SJSA1 (cell line): ENCODE measurements around the gene PCDHA8. TPM values are rescaled to one million over a fixed set of nuclear protein-coding genes. Genes with fewer than 3 reads are reported as not detected.
"Not testable (repeated sequence)": the region's sequence is repeated elsewhere in the genome, so short reads cannot be mapped to it uniquely, and the experiment has no call there.

Experiments
- DNase-seq, 2 experiments: peaks; one replicate each; pipeline ENCODE4 v3.0.0-alpha.2; 2015 to 2020; ENCODE audit warnings: low spot score in 2 of 2, low read depth in 1 of 2
- H3K27ac ChIP-seq: fragments of 250-450 bp; sonication (Bioruptor Pico); 2 replicates; pipeline ENCODE4 v1.5.1; 2020; ENCODE audit warnings: mild to moderate bottlenecking, moderate library complexity
- H3K27me3 ChIP-seq: fragments of 250-450 bp; sonication (Bioruptor Pico); replicated peaks from 2 replicates; pipeline ENCODE4 v1.5.1; 2020; ENCODE audit warnings: mild to moderate bottlenecking, moderate library complexity
- H3K36me3 ChIP-seq: fragments of 250-450 bp; sonication (Bioruptor Pico); 2 replicates; pipeline ENCODE4 v1.5.1; 2020; ENCODE audit warnings: mild to moderate bottlenecking
- H3K4me1 ChIP-seq: fragments of 250-450 bp; sonication (Bioruptor Pico); replicated peaks from 2 replicates; pipeline ENCODE4 v1.6.1; 2021; ENCODE audit warnings: mild to moderate bottlenecking
- H3K4me3 ChIP-seq: fragments of 250-450 bp; sonication (Bioruptor Pico); 2 replicates; pipeline ENCODE4 v1.5.1; 2020; ENCODE audit warnings: mild to moderate bottlenecking
- H3K9me3 ChIP-seq: fragments of 250-450 bp; sonication (Bioruptor Pico); replicated peaks from 2 replicates; pipeline ENCODE4 v1.5.1; 2020; ENCODE audit warnings: mild to moderate bottlenecking
- total RNA-seq: library from RNA; depleted of rRNA; stranded (reverse); fragments of >200 nt; shearing (Covaris generic); gene quantifications from 2 replicates; pipeline ENCODE4 v1.2.3, GENCODE V29; 2014

Gene PCDHA8
- total RNA-seq, 1 experiment from 2014 or later = 0.13 TPM

DNA sequence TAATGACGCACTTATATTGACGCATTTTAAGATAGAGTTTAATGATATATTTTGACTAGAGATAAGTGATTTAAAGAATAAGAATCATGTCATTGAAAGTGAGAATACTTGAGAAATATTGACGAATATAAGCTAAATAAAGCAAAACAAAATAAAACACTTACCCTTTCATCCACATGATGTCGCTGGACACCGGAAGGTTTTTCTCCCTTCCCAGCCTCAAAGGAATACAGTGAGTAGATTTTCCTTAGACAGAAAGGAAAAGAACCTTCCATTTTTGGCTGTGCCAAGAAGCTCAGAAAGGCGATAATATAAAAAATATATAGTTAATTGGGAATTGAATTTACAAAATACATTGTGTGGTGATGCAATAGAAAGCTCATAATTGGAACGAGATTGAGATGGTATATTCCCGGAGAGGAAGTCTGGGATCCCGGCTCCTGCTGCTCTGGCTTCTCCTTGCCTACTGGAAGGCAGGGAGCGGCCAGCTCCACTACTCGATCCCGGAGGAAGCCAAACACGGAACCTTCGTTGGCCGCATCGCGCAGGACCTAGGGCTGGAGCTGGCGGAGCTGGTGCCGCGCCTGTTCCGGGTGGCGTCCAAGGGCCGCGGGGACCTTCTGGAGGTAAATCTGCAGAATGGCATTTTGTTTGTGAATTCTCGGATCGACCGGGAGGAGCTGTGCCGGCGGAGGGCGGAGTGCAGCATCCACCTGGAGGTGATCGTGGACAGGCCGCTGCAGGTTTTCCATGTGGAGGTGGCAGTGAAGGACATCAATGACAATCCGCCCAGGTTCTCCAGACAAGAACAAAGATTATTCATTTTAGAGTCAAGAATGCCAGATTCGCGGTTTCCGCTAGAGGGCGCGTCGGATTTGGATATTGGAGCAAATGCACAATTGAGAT lies 19.4 kb upstream of the PCDHA8 start, which contains the start of gene PCDHA5:
PCDHA5 (plus strand) TSS at position 239 of the 906 bp plus-strand sequence.
- no peaks in the 10 kb centered on the region; the same call in 1 of the 2 replicates for H3K27me3 ChIP-seq
- no peak for DNase-seq
- H3K36me3 ChIP-seq = no peaks in the 10 kb centered on the region
- no peak within 1 kb of the TSS for H3K27ac ChIP-seq
- H3K4me1 ChIP-seq = no peaks in the 10 kb centered on the region
- H3K9me3 ChIP-seq = no peaks in the 10 kb centered on the region
- no peak within 1 kb of the TSS for H3K4me3 ChIP-seq

DNA sequence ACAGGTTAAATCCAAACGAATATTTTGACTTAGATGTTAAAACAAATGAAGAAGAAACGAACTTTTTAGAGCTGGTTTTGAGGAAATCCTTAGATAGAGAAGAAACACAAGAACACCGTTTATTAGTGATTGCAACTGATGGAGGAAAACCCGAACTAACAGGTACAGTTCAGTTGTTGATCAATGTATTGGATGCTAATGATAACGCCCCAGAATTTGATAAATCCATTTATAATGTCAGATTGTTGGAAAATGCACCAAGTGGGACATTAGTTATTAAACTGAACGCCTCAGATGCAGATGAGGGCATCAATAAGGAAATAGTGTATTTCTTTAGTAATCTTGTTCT lies 18.7 kb upstream of the PCDHA8 start:
- no peak for DNase-seq
- Histone ChIP-seq H3K4me3 (no peak overlapping the region), H3K9me3 (no peaks in the 10 kb centered on the region), H3K27ac (no peak overlapping the region), H3K4me1 (no peaks in the 10 kb centered on the region), H3K36me3 (no peaks in the 10 kb centered on the region), H3K27me3 (no peaks in the 10 kb centered on the region; the same call in 1 of the 2 replicates)

DNA sequence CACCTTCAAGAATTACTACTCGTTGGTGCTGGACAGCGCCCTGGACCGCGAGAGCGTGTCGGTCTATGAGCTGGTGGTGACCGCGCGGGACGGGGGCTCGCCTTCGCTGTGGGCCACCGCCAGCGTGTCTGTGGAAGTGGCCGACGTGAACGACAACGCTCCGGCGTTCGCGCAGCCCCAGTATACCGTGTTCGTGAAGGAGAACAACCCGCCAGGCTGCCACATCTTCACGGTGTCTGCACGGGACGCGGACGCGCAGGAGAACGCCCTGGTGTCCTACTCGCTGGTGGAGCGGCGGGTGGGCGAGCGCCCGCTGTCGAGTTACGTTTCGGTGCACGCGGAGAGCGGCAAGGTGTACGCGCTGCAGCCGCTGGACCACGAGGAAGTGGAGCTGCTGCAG lies 18.0 kb upstream of the PCDHA8 start:
- H3K4me1 ChIP-seq, H3K27me3 ChIP-seq, H3K9me3 ChIP-seq, DNase-seq, H3K27ac ChIP-seq, H3K36me3 ChIP-seq, H3K4me3 ChIP-seq: not testable (repeated sequence)

DNA sequence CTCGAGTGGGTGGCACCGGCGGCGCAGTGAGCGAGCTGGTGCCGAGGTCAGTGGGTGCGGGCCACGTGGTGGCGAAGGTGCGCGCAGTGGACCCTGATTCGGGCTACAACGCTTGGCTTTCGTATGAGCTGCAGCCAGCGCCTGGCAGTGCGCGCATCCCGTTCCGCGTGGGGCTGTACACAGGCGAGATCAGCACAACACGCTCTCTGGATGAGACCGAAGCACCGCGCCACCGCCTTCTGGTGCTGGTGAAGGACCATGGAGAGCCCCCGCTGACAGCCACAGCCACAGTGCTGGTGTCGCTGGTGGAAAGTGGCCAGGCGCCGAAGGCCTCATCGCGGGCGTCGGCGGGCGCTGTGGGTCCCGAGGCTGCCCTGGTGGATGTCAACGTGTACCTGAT lies 17.5 kb upstream of the PCDHA8 start:
- no peaks in the 10 kb centered on the region for H3K9me3 ChIP-seq

DNA sequence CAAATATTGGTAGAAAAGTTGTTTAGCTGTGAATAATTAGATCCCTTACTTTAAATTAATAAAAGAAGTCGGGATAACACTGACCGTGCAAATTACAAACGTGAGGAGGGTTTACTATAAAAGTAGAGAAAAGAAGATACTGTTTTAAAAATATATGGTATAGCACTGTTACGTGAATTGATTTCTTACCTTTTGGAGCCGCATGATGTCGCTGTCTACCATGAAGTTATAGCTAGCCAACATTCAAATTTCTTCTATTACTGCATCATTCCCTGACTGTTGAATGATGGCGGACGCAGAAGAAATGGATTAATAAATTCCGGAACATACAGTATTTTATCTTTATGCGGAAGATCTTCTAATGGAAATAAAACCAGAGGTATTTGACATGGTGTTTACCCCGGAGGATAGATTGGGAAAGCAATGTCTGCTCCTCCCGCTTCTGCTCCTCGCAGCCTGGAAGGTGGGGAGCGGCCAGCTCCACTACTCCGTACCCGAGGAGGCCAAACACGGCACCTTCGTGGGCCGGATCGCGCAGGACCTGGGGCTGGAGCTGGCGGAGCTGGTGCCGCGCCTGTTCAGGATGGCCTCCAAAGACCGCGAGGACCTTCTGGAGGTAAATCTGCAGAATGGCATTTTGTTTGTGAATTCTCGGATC lies 13.2 kb upstream of the PCDHA8 start, which contains the start of gene PCDHA6:
PCDHA6 (plus strand) TSS at position 257 of the 658 bp plus-strand sequence; CDS start at position 389, 132 bp downstream.
- Histone ChIP-seq H3K9me3 (peaks cover 5% of the 10 kb centered on the region; the same call in 1 of the 2 replicates), H3K27ac (no peak within 1 kb of the TSS), H3K4me1 (no peaks in the 10 kb centered on the region), H3K27me3 (no peaks in the 10 kb centered on the region), H3K36me3 (no peaks in the 10 kb centered on the region), H3K4me3 (no peak within 1 kb of the TSS)
- no peak for DNase-seq

More for the DNA sequence above, 17.5 kb upstream of the PCDHA8 start:
- H3K27ac ChIP-seq = no peak overlapping the region
- H3K4me3 ChIP-seq = no peak overlapping the region
- H3K4me1 ChIP-seq = no peaks in the 10 kb centered on the region
- no peak for DNase-seq
- no peaks in the 10 kb centered on the region for H3K36me3 ChIP-seq
- H3K27me3 ChIP-seq = no peaks in the 10 kb centered on the region; the same call in 1 of the 2 replicates

DNA sequence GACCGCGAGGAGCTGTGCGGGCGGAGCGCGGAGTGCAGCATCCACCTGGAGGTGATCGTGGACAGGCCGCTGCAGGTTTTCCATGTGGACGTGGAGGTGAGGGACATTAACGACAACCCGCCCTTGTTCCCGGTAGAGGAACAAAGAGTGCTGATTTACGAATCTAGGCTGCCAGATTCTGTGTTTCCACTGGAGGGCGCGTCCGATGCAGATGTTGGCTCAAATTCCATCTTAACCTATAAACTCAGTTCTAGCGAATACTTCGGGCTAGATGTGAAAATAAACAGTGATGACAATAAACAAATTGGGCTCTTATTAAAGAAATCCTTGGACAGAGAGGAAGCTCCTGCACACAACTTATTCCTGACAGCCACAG lies 12.6 kb upstream of the PCDHA8 start:
- Histone ChIP-seq H3K27ac (no peak overlapping the region), H3K9me3 (peaks cover 5% of the 10 kb centered on the region; the same call in 1 of the 2 replicates), H3K4me1 (no peaks in the 10 kb centered on the region), H3K27me3 (no peaks in the 10 kb centered on the region), H3K36me3 (no peaks in the 10 kb centered on the region), H3K4me3 (no peak overlapping the region)
- no peak for DNase-seq

DNA sequence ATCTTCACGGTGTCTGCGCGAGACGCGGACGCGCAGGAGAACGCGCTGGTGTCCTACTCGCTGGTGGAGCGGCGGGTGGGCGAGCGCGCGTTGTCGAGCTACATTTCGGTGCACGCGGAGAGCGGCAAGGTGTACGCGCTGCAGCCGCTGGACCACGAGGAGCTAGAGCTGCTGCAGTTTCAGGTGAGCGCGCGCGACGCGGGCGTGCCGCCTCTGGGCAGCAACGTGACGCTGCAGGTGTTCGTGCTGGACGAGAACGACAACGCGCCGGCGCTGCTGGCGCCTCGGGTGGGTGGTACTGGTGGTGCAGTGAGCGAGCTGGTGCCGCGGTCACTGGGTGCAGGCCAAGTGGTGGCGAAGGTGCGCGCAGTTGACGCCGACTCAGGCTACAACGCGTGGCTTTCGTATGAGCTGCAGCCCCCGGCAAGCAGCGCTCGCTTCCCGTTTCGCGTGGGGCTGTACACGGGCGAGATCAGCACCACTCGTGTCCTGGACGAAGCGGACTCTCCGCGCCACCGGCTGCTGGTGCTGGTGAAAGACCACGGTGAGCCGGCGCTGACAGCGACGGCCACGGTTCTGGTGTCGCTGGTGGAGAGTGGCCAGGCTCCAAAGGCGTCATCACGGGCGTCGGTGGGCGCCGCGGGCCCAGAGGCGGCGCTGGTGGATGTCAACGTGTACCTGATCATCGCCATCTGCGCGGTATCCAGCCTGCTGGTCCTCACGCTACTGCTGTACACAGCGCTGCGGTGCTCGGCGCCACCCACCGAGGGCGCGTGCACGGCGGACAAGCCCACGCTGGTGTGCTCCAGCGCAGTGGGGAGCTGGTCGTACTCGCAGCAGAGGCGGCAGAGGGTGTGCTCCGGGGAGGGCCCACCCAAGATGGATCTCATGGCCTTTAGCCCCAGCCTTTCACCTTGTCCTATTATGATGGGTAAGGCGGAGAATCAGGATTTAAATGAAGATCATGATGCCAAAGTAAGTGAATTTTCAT lies 11.2 kb upstream of the PCDHA8 start:
- H3K4me3 ChIP-seq, H3K4me1 ChIP-seq, H3K27me3 ChIP-seq, H3K36me3 ChIP-seq, H3K27ac ChIP-seq, DNase-seq, H3K9me3 ChIP-seq: not testable (repeated sequence)

DNA sequence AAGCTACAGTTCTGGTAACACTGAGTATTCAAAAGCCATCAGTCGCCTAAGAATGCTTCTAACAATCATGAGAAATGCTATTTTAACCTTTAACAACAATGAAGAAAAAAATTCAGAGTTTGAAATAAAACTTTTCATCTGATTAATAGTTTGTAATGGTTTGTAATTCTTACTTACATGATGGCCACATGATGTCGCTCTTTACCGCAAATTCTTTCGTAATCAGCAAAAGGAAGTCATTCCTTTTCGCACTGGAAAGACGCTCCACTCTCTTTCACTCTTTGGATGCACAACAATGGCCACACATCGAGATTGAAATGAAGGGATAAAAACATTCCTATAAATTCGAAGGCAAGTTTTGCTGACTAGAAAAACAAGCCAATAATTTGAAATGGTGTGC lies 7.0 kb upstream of the PCDHA8 start, which contains the start of gene PCDHA7:
PCDHA7 (plus strand) TSS at position 277 of the 400 bp plus-strand sequence; CDS start at position 392, 115 bp downstream.
- DNase-seq = no peak
- Histone ChIP-seq H3K27ac (no peak within 1 kb of the TSS), H3K9me3 (peaks cover 8% of the 10 kb centered on the region), H3K36me3 (no peaks in the 10 kb centered on the region), H3K4me1 (no peaks in the 10 kb centered on the region), H3K27me3 (no peaks in the 10 kb centered on the region), H3K4me3 (no peak within 1 kb of the TSS)

DNA sequence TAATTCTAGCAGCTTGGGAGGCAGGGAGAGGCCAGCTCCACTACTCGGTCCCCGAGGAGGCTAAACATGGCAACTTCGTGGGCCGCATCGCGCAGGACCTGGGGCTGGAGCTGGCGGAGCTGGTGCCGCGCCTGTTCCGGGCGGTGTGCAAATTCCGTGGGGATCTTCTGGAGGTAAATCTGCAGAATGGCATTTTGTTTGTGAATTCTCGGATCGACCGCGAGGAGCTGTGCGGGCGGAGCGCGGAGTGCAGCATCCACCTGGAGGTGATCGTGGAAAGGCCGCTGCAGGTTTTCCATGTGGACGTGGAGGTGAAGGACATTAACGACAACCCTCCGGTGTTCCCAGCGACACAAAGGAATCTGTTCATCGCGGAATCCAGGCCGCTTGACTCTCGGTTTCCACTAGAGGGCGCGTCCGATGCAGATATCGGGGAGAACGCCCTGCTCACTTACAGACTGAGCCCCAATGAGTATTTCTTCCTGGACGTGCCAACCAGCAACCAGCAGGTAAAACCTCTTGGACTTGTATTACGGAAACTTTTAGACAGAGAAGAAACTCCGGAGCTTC lies 6.5 kb upstream of the PCDHA8 start:
- not testable (repeated sequence) for H3K9me3 ChIP-seq, H3K27me3 ChIP-seq, H3K36me3 ChIP-seq, H3K4me1 ChIP-seq, DNase-seq, H3K27ac ChIP-seq, H3K4me3 ChIP-seq

DNA sequence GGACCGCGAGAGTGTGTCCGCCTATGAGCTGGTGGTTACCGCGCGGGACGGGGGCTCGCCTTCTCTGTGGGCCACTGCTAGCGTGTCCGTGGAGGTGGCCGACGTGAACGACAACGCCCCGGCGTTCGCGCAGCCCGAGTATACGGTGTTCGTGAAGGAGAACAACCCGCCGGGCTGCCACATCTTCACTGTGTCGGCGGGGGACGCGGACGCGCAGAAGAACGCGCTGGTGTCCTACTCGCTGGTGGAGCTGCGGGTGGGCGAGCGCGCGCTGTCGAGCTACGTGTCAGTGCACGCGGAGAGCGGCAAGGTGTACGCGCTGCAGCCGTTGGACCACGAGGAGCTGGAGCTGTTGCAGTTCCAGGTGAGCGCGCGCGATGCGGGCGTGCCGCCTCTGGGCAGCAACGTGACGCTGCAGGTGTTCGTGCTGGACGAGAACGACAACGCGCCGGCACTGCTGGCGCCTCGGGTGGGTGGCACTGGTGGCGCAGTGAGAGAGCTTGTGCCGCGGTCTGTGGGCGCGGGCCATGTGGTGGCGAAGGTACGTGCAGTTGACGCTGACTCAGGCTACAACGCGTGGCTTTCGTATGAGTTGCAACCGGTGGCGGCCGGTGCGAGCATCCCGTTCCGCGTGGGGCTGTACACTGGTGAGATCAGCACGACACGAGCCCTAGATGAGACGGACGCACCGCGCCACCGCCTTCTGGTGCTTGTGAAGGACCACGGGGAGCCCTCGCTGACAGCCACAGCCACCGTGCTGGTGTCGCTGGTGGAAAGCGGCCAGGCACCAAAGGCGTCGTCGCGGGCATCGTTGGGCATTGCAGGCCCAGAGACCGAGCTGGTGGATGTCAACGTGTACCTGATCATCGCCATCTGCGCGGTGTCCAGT lies 5.1 kb upstream of the PCDHA8 start:
- Histone ChIP-seq H3K27me3 (no peaks in the 10 kb centered on the region), H3K4me3 (no peak overlapping the region), H3K27ac (no peak overlapping the region), H3K4me1 (no peaks in the 10 kb centered on the region), H3K36me3 (no peaks in the 10 kb centered on the region), H3K9me3 (peaks cover 5% of the 10 kb centered on the region)
- no peak for DNase-seq

DNA sequence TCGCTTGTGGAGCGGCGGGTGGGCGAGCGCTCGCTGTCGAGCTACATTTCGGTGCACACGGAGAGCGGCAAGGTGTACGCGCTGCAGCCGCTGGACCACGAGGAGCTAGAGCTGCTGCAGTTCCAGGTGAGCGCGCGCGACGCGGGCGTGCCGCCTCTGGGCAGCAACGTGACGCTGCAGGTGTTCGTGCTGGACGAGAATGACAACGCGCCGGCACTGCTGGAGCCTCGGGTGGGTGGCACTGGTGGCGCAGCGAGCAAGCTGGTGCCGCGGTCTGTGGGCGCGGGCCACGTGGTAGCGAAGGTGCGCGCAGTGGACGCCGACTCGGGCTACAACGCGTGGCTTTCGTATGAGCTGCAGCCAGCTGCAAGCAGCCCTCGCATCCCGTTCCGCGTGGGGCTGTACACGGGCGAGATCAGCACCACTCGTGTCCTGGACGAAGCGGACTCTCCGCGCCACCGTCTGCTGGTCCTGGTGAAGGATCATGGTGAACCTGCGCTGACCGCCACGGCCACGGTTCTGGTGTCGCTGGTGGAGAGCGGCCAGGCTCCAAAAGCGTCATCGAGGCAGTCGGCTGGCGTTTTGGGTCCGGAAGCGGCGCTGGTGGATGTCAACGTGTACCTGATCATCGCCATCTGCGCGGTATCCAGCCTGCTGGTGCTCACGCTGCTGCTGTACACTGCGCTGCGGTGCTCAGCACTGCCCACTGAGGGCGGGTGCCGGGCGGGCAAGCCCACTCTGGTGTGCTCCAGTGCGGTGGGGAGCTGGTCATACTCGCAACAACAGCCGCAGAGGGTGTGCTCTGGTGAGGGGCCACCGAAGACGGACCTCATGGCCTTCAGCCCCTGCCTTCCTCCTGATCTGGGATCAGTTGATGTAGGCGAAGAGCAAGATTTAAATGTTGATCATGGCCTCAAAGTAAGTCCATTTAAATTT lies 2.1 kb downstream of the PCDHA8 start:
- H3K27ac ChIP-seq = no peak overlapping the region
- no peak for DNase-seq
- peaks cover 7% of the 10 kb centered on the region for H3K9me3 ChIP-seq
- H3K4me1 ChIP-seq = no peaks in the 10 kb centered on the region
- no peak overlapping the region for H3K4me3 ChIP-seq
- no peaks in the 10 kb centered on the region for H3K36me3 ChIP-seq
- no peaks in the 10 kb centered on the region for H3K27me3 ChIP-seq
